Measurements from ENCODE around the gene ACSM2B.
"Not testable (repeated sequence)": the region's sequence is repeated elsewhere in the genome, so short reads cannot be mapped to it uniquely, and the experiment has no call there.

DNA sequence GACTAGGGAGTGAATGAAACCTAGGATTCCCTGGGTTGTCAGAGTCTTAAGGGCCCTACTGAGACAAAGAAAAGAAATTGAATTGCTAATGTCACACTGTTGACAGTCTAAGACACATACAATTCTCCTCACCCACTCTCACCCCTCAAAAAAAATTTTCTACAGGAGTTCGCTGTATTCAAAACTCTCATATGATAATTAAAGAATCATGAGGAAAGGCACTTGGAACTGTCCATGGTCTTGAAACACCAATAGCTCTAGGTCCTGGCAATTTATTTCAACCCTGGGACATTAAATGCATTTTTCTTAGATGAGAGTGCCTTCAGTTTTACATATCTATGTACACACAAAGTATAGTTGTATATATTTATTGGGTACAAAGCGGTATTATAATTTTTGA, 20.5 kb downstream of the ACSM2B start:
- not testable (repeated sequence) for TF ChIP-seq POLR2A (IDR thresholded peaks at IDR 0.05; ENCODE audit: low read length); GATA1 (IDR thresholded peaks at IDR 0.05; ENCODE audit: low read depth, low read length)
